Renal cortex interstitium (tissue), 11 donors: ENCODE measurements around the gene GPR108. TPM values are rescaled to one million over a fixed set of nuclear protein-coding genes. Genes with fewer than 3 reads are reported as not detected.

ENCODE experiments used
- DNase-seq, 11 donors: peaks; one replicate each; pipeline ENCODE4 v3.0.0-alpha.2; 2013; ENCODE audit warnings: low read depth in 9 of 11, low spot score in 4 of 11; ENCODE audit errors: extremely low read depth in 1 of 11
- polyA plus RNA-seq, 3 donors: library from polyadenylated mRNA; unstranded; fragments of 120-200 nt; gene quantifications; one replicate each; pipeline ENCODE4 v1.2.1, GENCODE V29; 2013; ENCODE audit not compliant: insufficient read length in 3 of 3

The GPR108 gene
- polyA plus RNA-seq, 3 donors = 52.5 to 76.0 (median 66.5) TPM

DNA sequence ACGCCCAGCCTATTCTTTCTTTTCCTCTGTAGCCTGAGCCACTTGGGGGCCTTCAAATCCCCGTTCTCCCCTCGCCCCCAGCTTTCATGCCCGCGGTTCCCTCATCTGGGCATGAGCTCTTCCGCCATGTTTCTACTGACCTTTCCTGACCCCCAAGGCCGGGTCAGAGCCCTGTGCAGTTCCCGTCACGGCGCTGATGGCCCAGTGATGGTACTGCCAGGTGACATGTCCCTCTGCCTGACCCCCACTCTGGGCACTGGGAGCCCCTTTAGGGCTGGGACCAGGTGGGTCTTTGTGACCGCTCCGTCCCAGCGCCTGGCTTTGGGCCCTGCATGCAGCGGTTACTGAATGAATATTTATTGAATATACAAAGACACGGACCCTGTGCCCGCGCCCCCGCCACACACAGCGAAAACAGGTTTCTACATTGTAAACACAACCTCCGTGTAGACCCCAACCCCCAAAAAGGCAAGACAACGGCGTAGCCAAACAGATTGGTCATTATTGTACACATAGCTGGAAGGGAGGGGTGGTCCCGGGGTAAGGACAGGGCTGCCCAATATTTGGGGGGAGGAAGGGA lies 7.7 kb downstream of the GPR108 start:
- no peak for DNase-seq

DNA sequence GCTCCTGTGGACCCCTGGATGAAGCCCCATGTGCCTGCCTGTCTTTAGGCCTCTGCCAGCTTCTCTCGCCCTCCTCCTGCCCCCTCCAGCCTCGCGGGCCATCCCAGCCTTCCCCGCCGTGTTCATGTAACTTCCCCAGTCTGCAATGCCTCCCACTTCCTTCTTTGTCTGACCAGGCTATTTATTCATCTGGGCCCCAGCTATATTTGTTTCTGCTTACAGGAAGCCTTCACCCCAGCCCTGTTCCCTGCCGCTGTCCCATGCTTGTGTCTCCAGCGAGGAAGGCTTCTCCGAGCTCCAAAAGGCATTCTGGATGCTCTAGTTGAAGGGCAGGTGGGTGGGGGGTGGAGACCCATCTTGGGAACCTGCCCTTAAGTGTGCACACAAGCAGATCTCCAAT lies 9.0 kb downstream of the GPR108 start:
- DNase-seq = no peak

DNA sequence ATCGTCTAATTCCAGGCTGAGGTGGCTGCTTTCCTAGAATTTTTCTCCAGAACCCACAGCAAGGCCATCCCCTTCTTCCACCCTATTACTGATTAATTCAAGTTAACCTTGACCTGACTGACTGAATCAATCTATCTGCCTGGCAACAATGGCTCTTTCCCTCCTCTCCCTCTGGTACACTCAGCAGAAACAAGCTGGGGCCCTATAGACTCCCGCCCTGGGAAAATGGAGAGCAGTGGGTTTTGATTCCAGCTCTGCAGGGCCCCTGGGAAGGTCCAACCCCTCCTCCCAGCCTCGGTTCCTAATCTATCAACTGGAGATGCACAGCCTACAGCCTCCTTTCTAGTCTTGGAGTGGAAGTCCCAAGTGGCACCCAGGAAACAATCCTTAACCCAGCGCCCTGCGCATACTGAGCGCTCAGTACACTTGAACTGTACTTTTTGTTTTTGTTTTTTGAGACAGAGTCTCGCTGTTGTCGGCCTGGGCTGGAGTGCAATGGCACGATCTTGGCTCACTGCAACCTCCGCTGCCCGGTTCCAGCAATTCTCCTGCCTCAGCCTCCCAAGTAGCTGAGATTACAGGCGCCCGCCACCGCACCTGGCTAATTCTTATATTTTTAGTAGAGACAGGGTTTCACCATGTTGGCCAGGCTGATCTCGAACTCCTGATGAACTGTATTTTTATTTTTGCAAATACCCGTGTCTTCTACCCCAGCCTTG lies 11.7 kb downstream of the GPR108 start:
- no peak for DNase-seq

DNA sequence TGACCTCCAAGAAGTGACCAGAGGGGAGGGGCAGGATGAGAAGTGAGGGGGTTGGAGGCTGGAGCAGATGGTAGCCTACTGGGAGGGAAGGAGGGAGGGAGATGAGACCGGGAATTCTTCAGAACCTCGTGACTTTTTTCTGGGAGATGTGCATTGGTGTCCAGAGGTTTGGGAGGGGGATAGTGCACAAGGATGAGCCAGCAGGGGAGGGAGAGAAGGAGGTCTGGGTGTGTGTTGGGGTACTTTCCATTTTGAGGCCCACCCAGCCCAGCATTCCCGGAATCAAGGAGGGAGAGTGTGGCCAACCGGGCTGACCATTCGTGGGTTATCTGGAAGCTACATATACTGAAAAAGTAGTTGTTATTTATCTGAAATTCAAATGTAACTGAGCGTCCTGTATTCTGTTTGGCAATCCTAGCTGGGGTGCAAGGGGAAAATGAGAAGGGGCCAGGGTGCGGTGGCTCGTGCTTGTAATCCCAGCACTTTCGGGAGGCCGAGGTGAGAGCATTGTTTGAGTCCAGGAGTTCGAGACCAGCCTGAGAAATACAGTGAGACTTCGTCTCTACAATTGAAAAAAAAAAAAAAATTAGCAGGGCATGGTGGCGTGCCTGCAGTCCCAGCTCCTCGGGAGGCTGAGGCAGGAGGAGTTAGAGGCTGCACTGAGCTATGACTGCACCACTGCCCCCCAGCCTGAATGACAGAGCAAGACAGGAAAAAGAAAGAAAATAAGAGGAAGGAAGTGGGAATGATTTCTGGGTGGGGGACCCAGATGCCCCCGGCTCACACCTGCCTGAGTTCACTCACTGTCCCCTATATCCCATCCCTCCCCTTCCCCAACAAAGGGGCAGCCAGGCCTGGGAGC lies 12.5 kb downstream of the GPR108 start:
- no peak for DNase-seq

DNA sequence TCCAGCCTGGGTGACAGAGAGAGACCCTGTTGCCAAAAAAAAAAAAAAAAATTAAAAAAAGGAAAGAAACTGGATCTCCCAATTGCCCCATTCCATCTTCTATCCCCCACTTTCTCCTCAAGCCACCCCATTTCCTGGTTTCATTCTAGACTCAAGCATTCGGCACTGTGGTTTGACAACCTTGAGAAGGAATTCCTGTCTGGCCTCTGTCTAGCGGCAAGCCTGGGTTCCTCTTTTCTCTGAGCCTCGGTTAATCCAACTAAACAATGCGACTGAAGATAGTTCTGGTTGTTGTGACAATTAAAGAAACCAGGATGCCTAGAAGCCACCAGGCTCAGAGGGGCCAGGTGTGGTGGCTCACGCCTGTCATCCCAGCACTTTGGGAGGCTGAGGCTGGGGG lies 13.6 kb downstream of the GPR108 start:
- no peak for DNase-seq

DNA sequence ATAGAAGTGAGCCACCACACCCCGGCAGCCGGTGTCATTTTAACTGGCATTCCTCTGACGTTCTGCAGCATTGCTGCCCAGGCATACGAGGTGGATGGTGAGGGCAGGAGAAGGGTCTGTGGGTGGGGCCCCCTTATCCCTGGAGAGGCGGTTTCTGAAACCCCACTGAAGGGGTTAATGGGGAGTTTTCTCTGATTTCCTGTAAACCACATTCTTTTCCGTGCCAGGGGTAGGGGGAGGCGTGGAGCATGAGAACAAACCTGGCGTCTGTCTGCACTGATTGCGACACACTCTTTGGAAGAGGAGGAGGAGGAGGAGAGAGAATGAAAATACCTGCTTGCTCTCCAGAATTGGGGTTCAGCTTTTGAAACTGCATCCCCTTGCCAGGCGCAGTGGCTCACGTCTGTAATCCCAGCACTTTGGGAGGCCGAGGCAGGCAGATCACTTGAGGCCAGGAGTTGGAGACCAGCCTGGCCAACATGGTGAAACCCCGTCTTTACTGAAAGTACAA lies 14.2 kb downstream of the GPR108 start:
- no peak for DNase-seq

- no peak for DNase-seq
Measured at GRCh38 chr19:6721773-6722172, 15.6 kb downstream of the GPR108 start.

DNA sequence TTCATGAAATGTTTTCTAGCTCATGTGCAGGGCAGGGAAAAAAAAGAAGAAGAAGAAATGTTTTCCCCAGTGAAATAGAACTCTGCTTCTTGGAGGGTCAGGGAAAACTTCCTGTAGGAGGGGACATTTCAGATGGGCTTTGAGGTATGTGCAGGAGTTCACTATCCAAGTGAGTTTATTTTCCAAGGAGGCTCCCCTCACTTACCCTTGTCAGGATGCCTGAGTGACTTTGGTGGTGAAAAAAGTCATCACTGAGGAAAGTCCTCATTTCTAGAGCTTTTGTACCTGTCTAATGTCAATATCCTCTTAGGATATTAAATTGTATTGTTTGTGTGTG lies 16.3 kb downstream of the GPR108 start:
- no peak for DNase-seq

- DNase-seq = no peak
Measured at GRCh38 chr19:6720369-6721137, 16.8 kb downstream of the GPR108 start, which contains the start of gene C3. Gene C3 (minus strand): TSS chr19:6720650. CDS start chr19:6720589, 61 bp downstream.

- no peak for DNase-seq
Measured at GRCh38 chr19:6719992-6720368, 17.4 kb downstream of the GPR108 start.

DNA sequence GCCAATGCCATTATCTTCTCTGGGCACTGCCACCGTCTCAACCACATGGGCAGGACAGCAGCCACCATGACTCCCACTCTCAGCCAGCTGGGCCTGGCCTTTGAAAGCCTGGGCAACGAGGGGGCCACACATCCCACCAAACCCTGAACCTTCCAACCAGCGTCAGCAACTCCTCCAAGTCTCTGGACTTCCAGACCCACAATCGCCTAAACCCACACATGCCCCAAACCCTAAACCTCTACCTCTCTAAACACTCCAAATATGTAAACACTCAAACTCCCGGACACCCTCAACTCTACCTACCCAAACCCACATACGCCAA lies 17.9 kb downstream of the GPR108 start:
- no peak for DNase-seq

- DNase-seq = no peak
Measured at GRCh38 chr19:6718741-6719539, 18.4 kb downstream of the GPR108 start.

DNA sequence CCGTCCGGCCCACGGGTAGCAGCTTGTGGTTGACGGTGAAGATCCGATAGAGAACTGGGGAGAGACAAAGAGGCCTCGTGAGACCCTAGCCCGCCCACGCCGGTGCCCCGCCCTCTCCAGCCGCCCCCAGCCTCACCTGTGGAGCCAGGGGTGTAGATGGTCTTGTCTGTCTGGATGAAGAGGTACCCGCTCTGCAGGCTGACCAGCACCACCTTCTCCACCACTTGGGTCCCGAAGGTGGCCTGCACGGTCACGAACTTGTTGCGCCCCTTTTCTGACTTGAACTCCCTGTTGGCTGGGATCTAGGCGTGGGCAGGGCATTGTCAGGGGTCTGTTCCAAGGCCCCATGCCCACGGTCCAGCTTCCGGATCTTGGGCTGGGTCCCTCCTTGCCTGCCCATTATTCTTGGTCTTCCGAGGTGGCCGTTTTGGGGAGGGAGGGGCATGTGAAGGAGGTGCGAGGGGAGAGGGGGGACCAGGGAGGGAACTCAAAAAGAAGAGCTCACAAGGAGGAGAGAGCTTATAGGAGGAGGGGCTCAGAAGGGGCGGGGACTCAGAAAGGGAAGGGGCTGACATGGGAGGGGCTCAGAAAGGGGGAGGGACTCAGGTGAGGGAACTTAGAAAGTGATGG lies 19.2 kb downstream of the GPR108 start:
- no peak for DNase-seq

DNA sequence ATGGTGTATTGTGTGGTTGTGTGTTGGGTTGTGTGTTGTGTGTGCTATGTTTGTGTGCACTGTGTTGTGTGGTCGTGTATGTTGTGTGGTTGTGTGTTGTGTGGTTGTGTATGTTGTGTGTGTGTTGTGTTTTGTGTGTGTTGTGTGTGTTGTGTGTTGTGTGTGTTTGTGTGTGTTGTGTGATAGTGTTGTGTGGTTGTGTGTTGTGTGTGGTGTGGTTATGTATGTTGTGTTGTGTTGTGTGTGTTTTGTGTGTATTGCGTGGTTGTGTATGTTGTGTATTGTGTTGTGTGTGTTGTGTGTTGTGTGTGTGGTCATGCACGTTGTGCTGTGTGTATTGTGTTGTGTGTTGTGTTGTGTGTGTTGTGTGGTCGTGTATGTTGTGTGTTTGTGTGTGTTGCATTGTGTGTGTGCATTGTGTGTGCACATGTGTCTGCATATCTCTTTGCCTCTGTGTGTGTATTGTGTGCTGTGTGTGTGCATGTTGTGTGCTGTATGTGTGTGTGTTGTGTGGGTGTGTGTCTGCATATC lies 19.9 kb downstream of the GPR108 start:
- DNase-seq = no peak

DNA sequence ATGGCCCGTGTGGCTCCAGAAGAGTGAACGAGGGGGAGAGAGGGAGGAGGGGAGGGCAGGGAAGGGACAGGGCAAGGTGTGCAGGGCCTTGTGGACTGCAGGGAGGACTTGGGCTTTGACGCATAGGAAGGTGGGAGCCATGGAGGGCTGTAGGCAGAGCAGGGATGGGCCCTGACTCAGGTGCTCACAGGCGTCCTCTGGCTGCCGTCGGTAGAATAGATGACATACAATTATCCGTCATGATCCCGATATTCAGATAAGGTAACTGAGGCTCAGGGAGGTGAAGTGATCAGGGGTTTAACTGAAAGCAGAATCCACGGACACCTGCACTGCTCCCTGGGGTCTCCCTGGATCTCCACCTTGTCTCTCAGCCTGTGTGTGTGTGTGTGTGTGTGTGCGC lies 20.3 kb downstream of the GPR108 start:
- no peak for DNase-seq

- DNase-seq = no peak
Measured at GRCh38 chr19:6716610-6716970, 20.8 kb downstream of the GPR108 start.

DNA sequence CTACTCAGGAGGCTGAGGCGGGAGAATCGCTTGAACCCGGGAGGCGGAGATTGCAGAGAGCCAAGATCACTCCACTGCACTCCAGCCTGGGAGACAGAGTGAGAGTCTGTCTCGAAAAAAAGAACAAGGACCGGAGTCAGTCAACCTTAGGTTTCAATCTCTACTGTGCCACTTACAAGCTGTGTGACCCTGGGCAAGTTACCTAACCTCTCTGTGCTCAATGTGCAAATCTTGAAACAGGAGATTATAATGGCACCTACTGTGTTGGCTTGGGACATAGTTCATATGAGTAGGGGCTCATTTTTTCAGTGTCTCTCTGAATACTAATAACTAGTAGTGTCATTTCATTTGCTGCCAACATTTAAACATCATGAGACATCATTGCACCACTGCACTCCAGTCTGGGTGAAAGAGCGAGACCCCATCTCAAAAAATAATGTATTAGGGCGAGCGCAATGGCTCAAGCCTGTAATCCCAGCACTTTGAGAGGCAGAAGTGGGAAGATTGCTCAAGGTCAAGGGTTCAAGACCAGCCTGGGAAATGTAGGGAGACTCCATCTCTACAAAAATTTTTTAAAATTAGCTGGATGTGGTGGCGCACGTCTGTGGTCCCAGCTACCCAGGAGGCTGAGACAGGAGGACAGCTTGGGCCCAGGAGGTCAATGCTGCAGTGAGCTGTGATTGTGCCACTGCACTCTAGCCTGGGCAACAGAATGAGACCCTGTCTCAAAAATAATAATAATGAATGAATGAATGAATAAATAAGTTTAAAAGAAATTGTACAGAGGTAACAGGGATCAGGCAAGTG lies 22.4 kb downstream of the GPR108 start:
- DNase-seq = no peak
